H9 (cell line): ENCODE data around the gene SMARCC1. TPM values are rescaled to one million over a fixed set of nuclear protein-coding genes. Genes with fewer than 3 reads are reported as not detected.
"Not testable (repeated sequence)": the region's sequence is repeated elsewhere in the genome, so short reads cannot be mapped to it uniquely, and the experiment has no call there.

ENCODE experiments used
- DNase-seq: peaks from one replicate; pipeline ENCODE4 v3.0.0-alpha.2; 2017
- H2AFZ ChIP-seq: one replicate; pipeline ENCODE4 v1.6.1; 2013; ENCODE audit warnings: mild to moderate bottlenecking, low read length, control low read depth, moderate library complexity
- H2AK5ac ChIP-seq: 2 replicates; pipeline ENCODE4 v1.6.1; 2013; ENCODE audit warnings: low read length, control low read depth, mixed read lengths; ENCODE audit not compliant: insufficient read length
- H2BK120ac ChIP-seq: one replicate; pipeline ENCODE4 v1.6.1; 2013; ENCODE audit warnings: low read depth, mild to moderate bottlenecking, low read length, control low read depth, inconsistent platforms; ENCODE audit not compliant: poor library complexity, severe bottlenecking
- H2BK12ac ChIP-seq: 2 replicates; pipeline ENCODE4 v1.6.1; 2013; ENCODE audit warnings: low read length, control low read depth, mixed read lengths, low read depth; ENCODE audit not compliant: insufficient read length
- H2BK15ac ChIP-seq: 2 replicates; pipeline ENCODE4 v1.6.1; 2013; ENCODE audit warnings: low read depth, low read length, control low read depth
- H2BK20ac ChIP-seq: one replicate; pipeline ENCODE4 v1.6.1; 2013; ENCODE audit warnings: low read depth, mild to moderate bottlenecking, low read length, control low read depth, inconsistent platforms; ENCODE audit not compliant: poor library complexity, severe bottlenecking
- H2BK5ac ChIP-seq: 2 replicates; pipeline ENCODE4 v1.6.1; 2013; ENCODE audit warnings: low read length, control low read depth, mixed read lengths; ENCODE audit not compliant: insufficient read length
- H3K14ac ChIP-seq: 2 replicates; pipeline ENCODE4 v1.6.1; 2013; ENCODE audit warnings: low read length, control low read depth; ENCODE audit not compliant: insufficient read depth
- H3K18ac ChIP-seq: 2 replicates; pipeline ENCODE4 v1.6.1; 2013; ENCODE audit warnings: low read depth, mild to moderate bottlenecking, mixed read lengths, low read length, control low read depth; ENCODE audit not compliant: insufficient read length
- H3K23ac ChIP-seq: 2 replicates; pipeline ENCODE4 v1.6.1; 2013; ENCODE audit warnings: low read length, control low read depth, mixed read lengths, low read depth; ENCODE audit not compliant: insufficient read length
- H3K23me2 ChIP-seq: 2 replicates; pipeline ENCODE4 v1.6.1; 2013; ENCODE audit warnings: low read depth, mild to moderate bottlenecking, mixed read lengths, low read length, control low read depth; ENCODE audit not compliant: insufficient read length, poor library complexity, severe bottlenecking
- H3K27ac ChIP-seq: 2 replicates; pipeline ENCODE4 v1.5.1; 2013; ENCODE audit warnings: low read length, control low read depth, mixed read lengths, low read depth; ENCODE audit not compliant: insufficient read length
- H3K27me3 ChIP-seq: 2 replicates; pipeline ENCODE4 v1.6.1; 2013; ENCODE audit warnings: low read length, control low read depth, inconsistent platforms; ENCODE audit not compliant: insufficient read depth
- H3K4ac ChIP-seq: 2 replicates; pipeline ENCODE4 v1.6.1; 2013; ENCODE audit warnings: low read depth, mild to moderate bottlenecking, control low read depth, inconsistent platforms, low read length, moderate library complexity
- H3K4me1 ChIP-seq: 2 replicates; pipeline ENCODE4 v1.6.1; 2013; ENCODE audit warnings: low read length, control low read depth, inconsistent platforms; ENCODE audit not compliant: insufficient read depth
- H3K4me2 ChIP-seq: 2 replicates; pipeline ENCODE4 v1.6.1; 2013; ENCODE audit warnings: low read length, control low read depth, mixed read lengths; ENCODE audit not compliant: insufficient read length, insufficient read depth
- H3K56ac ChIP-seq: 2 replicates; pipeline ENCODE4 v1.6.1; 2013; ENCODE audit warnings: low read depth, mild to moderate bottlenecking, mixed read lengths, low read length, control low read depth; ENCODE audit not compliant: insufficient read length
- H3K79me1 ChIP-seq: 2 replicates; pipeline ENCODE4 v1.6.1; 2013; ENCODE audit warnings: low read depth, mild to moderate bottlenecking, moderate library complexity, low read length, control low read depth, inconsistent platforms; ENCODE audit not compliant: insufficient read depth, poor library complexity, severe bottlenecking
- H3K79me2 ChIP-seq: 2 replicates; pipeline ENCODE4 v1.6.1; 2013; ENCODE audit warnings: low read length, control low read depth, inconsistent platforms; ENCODE audit not compliant: insufficient read depth
- H3K9ac ChIP-seq: 2 replicates; pipeline ENCODE4 v1.6.1; 2013; ENCODE audit warnings: low read length, control low read depth, mixed read lengths; ENCODE audit not compliant: insufficient read length; ENCODE audit errors: extremely low read depth
- H3K9me3 ChIP-seq: one replicate; pipeline ENCODE4 v1.6.1; 2013; ENCODE audit warnings: low read depth, low read length, inconsistent platforms; ENCODE audit not compliant: control insufficient read depth
- H3T11ph ChIP-seq: one replicate; pipeline ENCODE4 v1.6.1; 2013; ENCODE audit warnings: mild to moderate bottlenecking, low read length, control low read depth, inconsistent platforms
- H4K20me1 ChIP-seq: one replicate; pipeline ENCODE4 v1.6.1; 2013; ENCODE audit not compliant: control insufficient read depth, insufficient read length, insufficient read depth
- H4K5ac ChIP-seq: 2 replicates; pipeline ENCODE4 v1.6.1; 2013; ENCODE audit warnings: low read depth, mild to moderate bottlenecking, mixed read lengths, low read length, control low read depth; ENCODE audit not compliant: insufficient read length
- H4K8ac ChIP-seq: replicated peaks from 2 replicates; pipeline ENCODE4 v1.6.1; 2013; ENCODE audit warnings: low read length, control low read depth, mixed read lengths, low read depth; ENCODE audit not compliant: insufficient read length
- H4K91ac ChIP-seq: 2 replicates; pipeline ENCODE4 v1.6.1; 2013; ENCODE audit warnings: low read depth, mild to moderate bottlenecking, moderate library complexity, mixed read lengths, low read length, control low read depth; ENCODE audit not compliant: insufficient read length
- H3K27ac Mint-ChIP-seq, 3 experiments: 2 replicates in 2 of 3; 3 replicates in 1 of 3; pipeline ENCODE4 v1.8.0; 2020 to 2021; ENCODE audit warnings: mixed read lengths in 3 of 3, mild to moderate bottlenecking in 1 of 3, moderate library complexity in 1 of 3
- H3K27me3 Mint-ChIP-seq: 2 replicates; pipeline ENCODE4 v1.8.0; 2021; ENCODE audit warnings: low read depth, mild to moderate bottlenecking, moderate library complexity, mixed read lengths
- H3K36me3 Mint-ChIP-seq, 3 experiments: 2 replicates in 2 of 3; 3 replicates in 1 of 3; pipeline ENCODE4 v1.8.0; 2020 to 2021; ENCODE audit warnings: low read depth in 3 of 3, mixed read lengths in 3 of 3; ENCODE audit not compliant: insufficient read depth in 1 of 3
- H3K4me1 Mint-ChIP-seq, 2 experiments: 2 replicates each; pipeline ENCODE4 v1.8.0; 2020; ENCODE audit warnings: mixed read lengths in 2 of 2
- H3K4me3 Mint-ChIP-seq, 2 experiments: 2 replicates in 1 of 2; 3 replicates in 1 of 2; pipeline ENCODE4 v1.8.0; 2020 to 2021; ENCODE audit warnings: mild to moderate bottlenecking in 2 of 2, mixed read lengths in 2 of 2, moderate library complexity in 1 of 2
- H3K9me3 Mint-ChIP-seq, 2 experiments: 2 replicates in 1 of 2; 3 replicates in 1 of 2; pipeline ENCODE4 v1.8.0; 2020; ENCODE audit warnings: mild to moderate bottlenecking in 2 of 2, mixed read lengths in 2 of 2, moderate library complexity in 1 of 2
- CTCF ChIP-seq: fragments of 200-600 bp; sonication (generic); conservative IDR thresholded peaks from 3 replicates; pipeline ENCODE4 v1.8.0; 2021; ENCODE audit warnings: antibody characterized with exemption, mild to moderate bottlenecking
- WGBS: extraction: QIAGEN DNeasy Blood & Tissue Kit; methylation state at CpG from one replicate; pipeline ENCODE4 v1.1.7; 2013; ENCODE audit warnings: missing lambda C conversion rate, low lambda C conversion rate, mixed read lengths; ENCODE audit not compliant: insufficient read length; ENCODE audit errors: extremely low coverage; 5-methylcytosine and 5-hydroxymethylcytosine counted together
- long read RNA-seq: library from polyadenylated mRNA; unstranded; transcript quantifications from one replicate; pipeline ENCODE4 v2.0.0, GENCODE V29; 2020
- total RNA-seq: library from RNA; stranded (reverse); gene quantifications from 2 replicates; pipeline ENCODE4 v1.2.1, GENCODE V29; 2021

Gene SMARCC1
- total RNA-seq = 268 and 274 TPM in 2 replicates
- long read RNA-seq, full-length matches to known transcripts = 12 of 236 reads
- long read RNA-seq, partial matches to known transcripts = 167 of 236 reads
- long read RNA-seq, other reads (novel, unspliced or antisense) = 57 of 236 reads

GRCh38 chr3:47781685-47782445 is at the start of gene SMARCC1:
SMARCC1 (minus strand) TSS chr3:47781893; CDS start chr3:47781797, 96 bp downstream.
- peak within 1 kb of the TSS; percentile 87 to 97 for H3K4me3 Mint-ChIP-seq
- WGBS = no CpG with 5 or more reads among the region's 79 CpGs
- peaks cover 6% of the 10 kb centered on the region for H3K23me2 ChIP-seq
- peak within 1 kb of the TSS; percentile 99 for H3K4me2 ChIP-seq
- no peak within 1 kb of the TSS for H3K23ac ChIP-seq
- no peaks in the 10 kb centered on the region for H3K27me3 ChIP-seq
- peak within 1 kb of the TSS; percentile 100 for H3K9ac ChIP-seq
- peaks cover 11 to 17% of the 10 kb centered on the region in 2 experiments for H3K4me1 Mint-ChIP-seq
- no peak within 1 kb of the TSS for H2BK12ac ChIP-seq
- H3K4me1 ChIP-seq = no peaks in the 10 kb centered on the region
- no peak within 1 kb of the TSS for H2AFZ ChIP-seq
- H3T11ph ChIP-seq = no peak within 1 kb of the TSS
- DNase-seq = peak; percentile 98
- H2AK5ac ChIP-seq = no peak within 1 kb of the TSS
- H4K91ac ChIP-seq = no peak within 1 kb of the TSS
- no peak within 1 kb of the TSS for H2BK20ac ChIP-seq
- peak within 1 kb of the TSS; percentile 98 for H3K14ac ChIP-seq
- H3K36me3 Mint-ChIP-seq = peaks cover 11 to 17% (median 15%) of the 10 kb centered on the region in 3 experiments; a peak in 6 of 7 replicates
- no peaks in the 10 kb centered on the region for H4K20me1 ChIP-seq
- peak within 1 kb of the TSS; percentile 9 for H2BK5ac ChIP-seq
- H3K18ac ChIP-seq = peak within 1 kb of the TSS; percentile 93
- H2BK15ac ChIP-seq = no peak within 1 kb of the TSS
- H3K27ac ChIP-seq = peak within 1 kb of the TSS; percentile 62
- no peaks in the 10 kb centered on the region for H3K27me3 Mint-ChIP-seq
- H4K8ac ChIP-seq = no peak within 1 kb of the TSS
- H3K9me3 Mint-ChIP-seq = no peaks in the 10 kb centered on the region; a peak in 1 of 5 replicates
- TF ChIP-seq CTCF = no peak
- peak within 1 kb of the TSS; percentile 98 to 99 (median 99) for H3K27ac Mint-ChIP-seq
- H3K4ac ChIP-seq = peak within 1 kb of the TSS; percentile 38; the same call in 1 of the 2 replicates
- no peaks in the 10 kb centered on the region for H3K9me3 ChIP-seq
- H3K79me1 ChIP-seq = no peaks in the 10 kb centered on the region
- H2BK120ac ChIP-seq = peak within 1 kb of the TSS; percentile 86
- no peak within 1 kb of the TSS for H4K5ac ChIP-seq
- H3K79me2 ChIP-seq = peaks cover 40% of the 10 kb centered on the region
- H3K56ac ChIP-seq = peak within 1 kb of the TSS; percentile 68

- not testable (repeated sequence) for DNase-seq, H3K27ac Mint-ChIP-seq
Measured at GRCh38 chr3:47829482-47829881, 47.8 kb upstream of the SMARCC1 start.

More at GRCh38 chr3:47829482-47829881, 47.8 kb upstream of the SMARCC1 start:
- not testable (repeated sequence) for H2BK12ac ChIP-seq, H3K9ac ChIP-seq, H3K9me3 Mint-ChIP-seq, H3K9me3 ChIP-seq, H3K4me1 ChIP-seq, H2AFZ ChIP-seq, H2BK20ac ChIP-seq, H3K79me1 ChIP-seq, H2AK5ac ChIP-seq, H3K4me3 Mint-ChIP-seq, H3K23ac ChIP-seq, H2BK5ac ChIP-seq, H3K14ac ChIP-seq, H4K91ac ChIP-seq, H3K27ac ChIP-seq, H3T11ph ChIP-seq, H4K20me1 ChIP-seq, H3K4me2 ChIP-seq, H3K18ac ChIP-seq, H4K5ac ChIP-seq, H3K56ac ChIP-seq, H3K27me3 ChIP-seq, H4K8ac ChIP-seq, H3K27me3 Mint-ChIP-seq, H3K23me2 ChIP-seq, H2BK120ac ChIP-seq, H2BK15ac ChIP-seq, H3K4ac ChIP-seq
- H3K4me1 Mint-ChIP-seq = peaks cover 8 to 16% of the 10 kb centered on the region in 2 experiments
- peaks cover 53 to 74% (median 69%) of the 10 kb centered on the region in 3 experiments for H3K36me3 Mint-ChIP-seq
- no CpG with 5 or more reads among the region's 9 CpGs for WGBS
- H3K79me2 ChIP-seq = peaks cover 13% of the 10 kb centered on the region; the same call in 1 of the 2 replicates
